Stromal cell of bone marrow (primary cell): ENCODE measurements around the gene KEAP1.

ENCODE experiments used
- DNase-seq: peaks from one replicate; pipeline ENCODE4 v3.0.0-alpha.2; 2012; ENCODE audit warnings: low read depth

The KEAP1 gene

DNA sequence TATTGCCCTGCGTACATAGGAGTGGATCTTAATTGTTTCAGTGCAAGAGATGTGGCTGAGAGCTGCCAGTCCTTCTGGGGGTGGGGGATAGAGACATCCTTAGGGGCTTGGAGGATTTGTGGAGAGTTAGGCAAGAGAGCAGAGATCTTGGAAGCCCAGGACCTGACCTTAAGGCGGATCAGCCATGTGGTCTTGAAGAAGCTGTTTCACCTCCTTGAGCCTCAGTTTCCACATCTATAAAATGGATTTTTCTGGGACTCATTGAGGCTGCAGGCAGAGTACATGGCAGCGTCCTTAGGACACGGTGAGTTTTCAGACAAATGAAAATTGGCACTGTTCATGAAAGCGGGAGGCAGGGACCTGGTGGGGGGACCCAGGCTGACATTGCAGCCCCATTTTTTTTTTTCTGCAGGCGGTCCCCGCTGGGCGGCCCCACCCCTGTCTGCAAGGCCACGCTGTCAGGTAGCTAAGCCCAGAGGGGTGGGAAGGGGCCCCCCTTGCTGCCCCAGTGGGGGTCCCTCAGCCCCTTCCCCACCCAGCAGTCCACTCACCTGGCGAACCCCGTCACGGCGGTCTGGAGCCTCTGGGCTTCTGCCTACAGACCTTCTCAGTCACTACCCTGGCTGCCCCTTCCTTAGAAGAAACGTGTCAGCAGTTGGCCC lies 52.8 kb downstream of the KEAP1 start:
- DNase-seq: no peak

DNA sequence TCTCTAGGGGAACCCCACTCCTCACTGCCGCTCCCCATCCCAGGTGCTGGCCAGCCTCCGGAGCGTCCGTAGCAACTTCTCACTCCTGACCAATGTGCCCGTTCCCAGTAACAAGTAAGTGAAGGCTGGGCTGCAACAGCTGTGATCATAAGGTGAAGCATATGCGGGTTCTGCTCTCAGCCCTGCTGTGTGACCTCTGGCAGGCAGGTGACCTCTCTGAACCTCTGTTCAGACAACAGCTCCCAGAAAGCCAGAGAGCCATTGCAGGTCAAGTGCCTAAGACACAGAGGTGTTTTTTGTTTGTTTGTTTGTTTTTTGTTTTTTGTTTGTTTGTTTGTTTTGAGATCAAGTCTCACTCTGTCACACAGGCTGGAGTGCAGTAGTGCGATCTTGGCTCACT lies 54.1 kb downstream of the KEAP1 start:
- DNase-seq: no peak

DNA sequence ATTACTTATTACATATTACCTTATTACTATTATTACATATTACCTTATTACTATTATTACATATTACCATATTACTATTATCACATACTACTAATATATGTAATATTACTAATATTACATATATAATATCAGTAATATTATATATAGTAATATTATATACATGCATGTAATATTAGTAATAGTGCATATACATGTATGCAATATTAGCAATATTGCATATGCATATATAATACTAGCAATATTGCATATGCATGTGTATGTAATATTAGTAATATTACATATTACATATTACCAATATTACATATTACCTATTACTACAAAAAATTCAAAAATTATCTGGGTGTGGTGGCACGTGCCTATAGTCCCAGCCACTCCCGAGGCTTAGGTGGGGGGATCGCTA lies 60.5 kb downstream of the KEAP1 start:
- DNase-seq: no peak

DNA sequence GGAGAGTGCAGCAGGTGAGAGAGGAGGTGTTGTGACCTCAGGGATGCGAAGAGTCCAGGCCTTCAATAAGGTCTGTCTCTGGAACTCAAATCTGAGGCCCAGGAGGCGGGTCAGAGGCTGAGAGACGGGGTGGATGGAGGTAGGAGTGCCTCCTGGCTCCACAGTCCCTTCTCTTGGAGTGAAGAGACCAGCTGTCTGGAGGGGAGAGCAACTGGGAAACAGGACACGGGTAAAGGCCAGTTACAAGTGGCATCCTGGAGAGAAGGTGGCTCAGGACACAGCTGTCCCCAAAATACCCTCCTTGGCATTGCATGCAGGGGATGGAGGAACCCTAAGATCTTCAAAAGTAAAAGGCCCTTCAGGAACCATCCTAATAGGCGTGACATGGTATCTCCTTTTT lies 63.6 kb downstream of the KEAP1 start:
- DNase-seq: no peak
